ENCODE measurements around the gene HPGD.
"Not testable (repeated sequence)": the region's sequence is repeated elsewhere in the genome, so short reads cannot be mapped to it uniquely, and the experiment has no call there.

The HPGD gene

GRCh38 chr4:174495626-174496025, 26.7 kb downstream of the HPGD start:
- TF ChIP-seq CTCF (conservative IDR thresholded peaks at IDR 0.05; ENCODE audit: low read depth), result no peak
- ChIA-PET POLR2A (ENCODE audit: low non-redundant PET) (no interaction called here), CTCF (no interaction called here)
- no peak overlapping the region for H3K27ac ChIP-seq
- no peak for DNase-seq (ENCODE audit: low spot score)

- DNase-seq (ENCODE audit: low spot score), result no peak
- CTCF ChIA-PET, result no interaction called here
- H3K27ac ChIP-seq, result no peak overlapping the region
- POLR2A ChIA-PET (ENCODE audit: low non-redundant PET), result no interaction called here
- no peak for TF ChIP-seq CTCF (conservative IDR thresholded peaks at IDR 0.05; ENCODE audit: low read depth)
Observed at GRCh38 chr4:174494726-174495125, 27.6 kb downstream of the HPGD start.

- H3K27ac ChIP-seq, result no peak overlapping the region
- CTCF ChIA-PET, result no interaction called here
- DNase-seq (ENCODE audit: low spot score), result no peak
- TF ChIP-seq CTCF (conservative IDR thresholded peaks at IDR 0.05; ENCODE audit: low read depth), result no peak
- POLR2A ChIA-PET (ENCODE audit: low non-redundant PET), result no interaction called here
Observed at GRCh38 chr4:174494146-174494545, 28.1 kb downstream of the HPGD start.

- H3K27ac ChIP-seq, result no peak overlapping the region
- ChIA-PET POLR2A (ENCODE audit: low non-redundant PET) (no interaction called here), CTCF (interaction anchor here (0.7 to 0.8 kb wide), 2 partner anchors 13 to 134 kb away, joined by 3 read pairs; no protein-coding TSS in a partner anchor)
- no peak for TF ChIP-seq CTCF (conservative IDR thresholded peaks at IDR 0.05; ENCODE audit: low read depth)
- DNase-seq (ENCODE audit: low spot score), result peak; percentile 8
Observed at GRCh38 chr4:174490451-174490961, 31.8 kb downstream of the HPGD start.

DNA sequence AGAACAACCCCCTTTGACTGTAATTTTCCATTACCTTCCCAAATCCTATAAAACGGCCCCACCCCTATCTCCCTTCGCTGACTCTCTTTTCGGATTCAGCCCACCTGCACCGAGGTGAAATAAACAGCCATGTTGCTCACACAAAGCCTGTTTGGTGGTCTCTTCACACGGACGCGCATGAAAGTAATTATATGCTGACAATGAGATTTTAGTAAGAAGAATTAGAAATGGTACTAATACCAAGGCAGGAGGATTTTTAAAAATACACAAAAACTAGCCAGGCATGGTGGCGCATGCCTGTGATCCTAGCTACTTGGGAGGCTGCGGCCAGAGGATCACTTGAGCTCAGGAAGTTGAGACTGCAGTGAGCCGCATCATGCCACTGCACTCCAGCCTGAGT, 33.9 kb downstream of the HPGD start:
- H3K27ac ChIP-seq; DNase-seq (ENCODE audit: low spot score); CTCF ChIA-PET; POLR2A ChIA-PET (ENCODE audit: low non-redundant PET): not testable (repeated sequence)

DNA sequence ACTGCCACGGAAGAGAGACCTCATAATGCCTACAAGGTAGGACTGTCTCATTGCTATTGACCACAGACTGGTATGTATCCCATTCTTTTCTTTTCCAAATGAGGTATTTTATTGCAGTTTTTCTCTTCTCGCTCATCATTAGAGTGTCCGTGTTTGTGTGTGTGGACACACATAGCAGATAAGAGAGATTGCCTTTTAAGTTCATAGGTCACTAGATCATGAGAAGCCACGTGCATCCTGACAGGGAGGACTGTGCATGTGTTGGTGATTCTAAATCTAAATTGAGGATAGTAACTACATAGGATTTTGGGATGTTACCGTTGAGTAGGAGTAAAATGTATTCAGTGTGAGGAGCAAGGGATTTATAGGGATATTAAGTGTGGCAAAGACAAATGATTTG, 37.3 kb downstream of the HPGD start:
- ChIA-PET POLR2A (ENCODE audit: low non-redundant PET) (no interaction called here), CTCF (no interaction called here)
- TF ChIP-seq CTCF (conservative IDR thresholded peaks at IDR 0.05; ENCODE audit: low read depth), result no peak
- no peak overlapping the region for H3K27ac ChIP-seq
- DNase-seq (ENCODE audit: low spot score), result no peak

- TF ChIP-seq CTCF (conservative IDR thresholded peaks at IDR 0.05; ENCODE audit: low read depth), result no peak
- ChIA-PET POLR2A (ENCODE audit: low non-redundant PET) (no interaction called here), CTCF (no interaction called here)
- no peak for DNase-seq (ENCODE audit: low spot score)
- H3K27ac ChIP-seq, result no peak overlapping the region
Observed at GRCh38 chr4:174483792-174484191, 38.5 kb downstream of the HPGD start.

Data from RWPE1 (cell line).